MCF 10A (cell line): ENCODE results near the gene ZNF296. TPM values are rescaled to one million over a fixed set of nuclear protein-coding genes. Genes with fewer than 3 reads are reported as not detected.

Experiments used
- BruUV-seq: library from RNA; stranded (reverse); fragments of 400-500 nt; replicated peaks from 2 replicates; lab custom pipeline; 2021; lab: Mats Ljungman, UMichigan
- CTCF ChIA-PET: fragments of 300-600 bp; sonication (Branson Sonifier 250); formaldehyde crosslinking; extraction: SDS; loops from one replicate; lab custom pipeline; 2021; ENCODE audit warnings: antibody characterized with exemption, inconsistent platforms; lab: Yijun Ruan, JAX
- POLR2A ChIA-PET: fragments of 300-600, 350-650 bp; sonication (Branson Sonifier 250); formaldehyde crosslinking; extraction: SDS; loops from one replicate; lab custom pipeline; 2020; ENCODE audit warnings: antibody characterized with exemption, inconsistent platforms; lab: Yijun Ruan, JAX
- DNase-seq: peaks from one replicate; pipeline ENCODE4 v3.0.0-alpha.2; 2018; ENCODE audit not compliant: unreplicated experiment
- H3K27ac Mint-ChIP-seq: one replicate; pipeline ENCODE4 v1.8.0; 2022; ENCODE audit warnings: mild to moderate bottlenecking, low read depth, mixed read lengths; ENCODE audit not compliant: unreplicated experiment
- H3K27me3 Mint-ChIP-seq: one replicate; pipeline ENCODE4 v1.8.0; 2022; ENCODE audit warnings: mixed read lengths; ENCODE audit not compliant: insufficient read depth, unreplicated experiment
- H3K36me3 Mint-ChIP-seq: one replicate; pipeline ENCODE4 v1.8.0; 2022; ENCODE audit warnings: mild to moderate bottlenecking, moderate library complexity, mixed read lengths; ENCODE audit not compliant: insufficient read depth, unreplicated experiment
- H3K4me1 Mint-ChIP-seq: one replicate; pipeline ENCODE4 v1.8.0; 2022; ENCODE audit warnings: mixed read lengths; ENCODE audit not compliant: insufficient read depth, unreplicated experiment
- H3K4me3 Mint-ChIP-seq: one replicate; pipeline ENCODE4 v1.8.0; 2022; ENCODE audit warnings: mild to moderate bottlenecking, moderate library complexity, mixed read lengths; ENCODE audit not compliant: unreplicated experiment
- H3K9me3 Mint-ChIP-seq: one replicate; pipeline ENCODE4 v1.8.0; 2022; ENCODE audit warnings: mixed read lengths; ENCODE audit not compliant: unreplicated experiment
- intact Hi-C: fragments of 100-400 bp; cut with micrococcal nuclease; formaldehyde crosslinking; loops from 2 replicates; pipeline ENCODE4 v1.14.1; 2022
- total RNA-seq: library from RNA; stranded (reverse); gene quantifications from 2 replicates; pipeline ENCODE4 v1.2.3, GENCODE V29; 2022
- TF ChIP-seq, protein P1 (sequence below): fragments of 200-600 bp; IDR thresholded peaks from one replicate; pipeline ENCODE4 v1.8.0; 2022; ENCODE audit warnings: antibody characterized with exemption, mild to moderate bottlenecking; ENCODE audit not compliant: unreplicated experiment

Gene ZNF296
- total RNA-seq, 1 experiment from 2014 or later = 2.7 TPM

DNA sequence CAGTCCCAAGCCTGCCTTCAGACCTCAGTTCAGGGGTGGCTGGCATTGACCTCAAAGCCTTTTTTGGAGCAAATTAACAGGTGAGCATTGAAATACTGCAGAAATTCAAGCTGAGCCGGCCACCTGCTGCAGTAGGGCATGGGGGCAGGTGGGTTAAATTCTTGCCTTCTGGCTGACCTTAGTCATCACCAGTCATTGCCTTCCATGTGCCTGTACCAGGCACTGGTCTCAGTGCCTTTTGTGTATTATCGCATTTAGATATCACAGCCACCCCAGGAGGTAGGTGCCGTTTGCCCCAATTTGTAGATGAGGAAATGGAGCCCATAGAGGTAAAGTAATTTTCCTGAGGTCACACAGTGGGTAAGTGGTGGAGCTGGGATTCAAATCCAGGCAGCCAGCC lies 23.9 kb upstream of the ZNF296 start:
- Mint-ChIP-seq H3K9me3 (no peaks in the 10 kb centered on the region), H3K36me3 (peaks cover 6% of the 10 kb centered on the region), H3K4me3 (no peak overlapping the region), H3K27ac (no peak overlapping the region), H3K27me3 (no peaks in the 10 kb centered on the region), H3K4me1 (peaks cover 56% of the 10 kb centered on the region)
- TF ChIP-seq, protein P1, sequence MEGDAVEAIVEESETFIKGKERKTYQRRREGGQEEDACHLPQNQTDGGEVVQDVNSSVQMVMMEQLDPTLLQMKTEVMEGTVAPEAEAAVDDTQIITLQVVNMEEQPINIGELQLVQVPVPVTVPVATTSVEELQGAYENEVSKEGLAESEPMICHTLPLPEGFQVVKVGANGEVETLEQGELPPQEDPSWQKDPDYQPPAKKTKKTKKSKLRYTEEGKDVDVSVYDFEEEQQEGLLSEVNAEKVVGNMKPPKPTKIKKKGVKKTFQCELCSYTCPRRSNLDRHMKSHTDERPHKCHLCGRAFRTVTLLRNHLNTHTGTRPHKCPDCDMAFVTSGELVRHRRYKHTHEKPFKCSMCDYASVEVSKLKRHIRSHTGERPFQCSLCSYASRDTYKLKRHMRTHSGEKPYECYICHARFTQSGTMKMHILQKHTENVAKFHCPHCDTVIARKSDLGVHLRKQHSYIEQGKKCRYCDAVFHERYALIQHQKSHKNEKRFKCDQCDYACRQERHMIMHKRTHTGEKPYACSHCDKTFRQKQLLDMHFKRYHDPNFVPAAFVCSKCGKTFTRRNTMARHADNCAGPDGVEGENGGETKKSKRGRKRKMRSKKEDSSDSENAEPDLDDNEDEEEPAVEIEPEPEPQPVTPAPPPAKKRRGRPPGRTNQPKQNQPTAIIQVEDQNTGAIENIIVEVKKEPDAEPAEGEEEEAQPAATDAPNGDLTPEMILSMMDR = no peak
- POLR2A ChIA-PET = no interaction called here
- DNase-seq = no peak
- BruUV-seq = no TSS peak
- CTCF ChIA-PET = interaction anchor here (1.1 kb wide), 1 partner anchor 9 kb away, joined by 3 read pairs; no protein-coding TSS in a partner anchor
- intact Hi-C loops = no loop called here

DNA sequence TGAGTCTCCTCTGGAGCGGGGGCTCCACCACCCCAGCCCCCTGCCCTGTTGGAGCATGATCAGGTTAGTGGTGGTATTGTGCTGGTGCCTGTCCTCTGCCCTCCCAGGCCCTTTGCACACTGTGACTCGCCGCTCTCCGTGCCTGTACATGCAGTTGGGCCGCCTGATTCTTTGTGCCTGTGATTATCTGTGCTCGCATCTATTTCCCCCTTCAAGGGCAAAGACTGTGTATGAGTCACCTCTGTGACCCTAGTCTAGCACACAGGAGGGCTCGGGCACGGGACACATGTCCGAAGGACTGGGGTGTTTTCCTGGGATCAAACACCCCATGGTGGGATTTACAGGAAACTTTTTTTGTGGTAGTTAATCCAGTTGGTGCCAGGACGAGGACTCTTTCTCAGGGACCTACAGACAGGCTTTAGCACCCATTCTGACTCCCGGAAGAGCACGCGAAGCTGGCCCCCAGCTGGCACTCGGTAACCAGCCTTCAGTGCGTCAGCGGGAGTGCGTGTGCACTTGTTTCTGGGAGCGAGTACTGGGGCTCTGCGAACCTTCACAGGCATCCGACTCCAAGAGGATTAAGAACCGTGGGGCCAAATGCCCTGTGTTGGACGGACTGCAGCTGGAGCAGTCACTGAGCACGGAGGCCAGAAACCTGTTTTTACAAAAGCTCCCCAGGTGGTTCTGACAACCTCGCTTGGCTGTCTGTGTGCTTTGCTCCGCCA lies 23.4 kb upstream of the ZNF296 start:
- ChIA-PET POLR2A (interaction anchor here (1.2 kb wide), 1 partner anchor 21 kb away, joined by 4 read pairs; the partner anchor contains the start of gene GEMIN7), CTCF (interaction anchor here (0.7 to 1.1 kb wide), 2 partner anchors 10 to 14 kb away, joined by 3 read pairs; no protein-coding TSS in a partner anchor)
- H3K27ac Mint-ChIP-seq = peak overlapping the region; percentile 41
- H3K4me1 Mint-ChIP-seq = peaks cover 58% of the 10 kb centered on the region
- H3K36me3 Mint-ChIP-seq = peaks cover 6% of the 10 kb centered on the region
- no peaks in the 10 kb centered on the region for H3K27me3 Mint-ChIP-seq
- DNase-seq = no peak
- BruUV-seq = no TSS peak
- TF ChIP-seq, protein P1 = no peak
- intact Hi-C loops = loop anchor here (10.0 kb wide), 2 partner anchors 145 to 235 kb away; partner anchors contain the start of gene EXOC3L2
- no peaks in the 10 kb centered on the region for H3K9me3 Mint-ChIP-seq
- no peak overlapping the region for H3K4me3 Mint-ChIP-seq

DNA sequence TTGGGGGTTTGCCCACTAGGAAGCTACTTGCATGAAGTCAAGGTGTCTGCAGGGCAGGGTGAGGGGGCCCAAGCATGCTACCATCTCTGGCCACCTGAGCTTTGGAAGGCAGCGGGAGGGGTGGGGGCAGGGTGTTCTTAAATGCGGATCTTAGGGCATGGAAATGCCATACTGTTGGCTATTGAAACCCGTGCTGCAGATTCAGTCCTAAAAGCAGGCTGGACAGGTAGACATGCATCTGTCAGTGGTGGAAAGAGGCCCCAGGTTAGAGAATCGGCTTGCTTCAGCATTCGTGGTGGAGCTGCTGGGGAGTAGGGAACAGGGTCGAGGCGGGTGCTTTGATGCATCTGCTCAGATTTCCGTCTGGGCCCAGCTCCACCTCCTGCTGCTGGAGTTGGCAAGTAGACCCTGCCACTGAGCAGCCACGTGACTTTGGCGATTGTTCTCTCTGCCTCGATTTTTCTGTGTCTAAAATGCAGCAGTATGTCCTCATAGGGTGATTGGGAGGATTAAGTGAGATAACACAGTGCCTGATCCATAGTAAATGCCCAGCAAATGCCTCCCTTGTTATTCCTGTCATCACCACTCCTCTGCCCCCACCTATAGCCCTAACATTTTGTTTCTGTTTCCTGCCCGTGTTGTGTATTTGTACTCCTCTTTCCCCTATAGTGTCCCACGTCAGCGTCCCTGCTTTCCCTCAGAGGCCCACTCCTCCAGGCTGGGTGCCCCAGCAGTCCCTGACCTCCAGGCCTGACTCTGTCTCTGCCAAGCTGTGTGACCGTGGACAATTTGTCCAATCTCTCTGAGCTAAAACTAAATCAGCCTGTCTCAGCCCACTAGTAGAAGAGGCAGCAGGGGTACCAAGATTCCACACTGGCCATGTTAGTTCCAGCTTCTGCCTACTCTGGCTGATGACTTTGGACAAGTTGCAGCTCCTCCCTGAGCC lies 22.5 kb upstream of the ZNF296 start:
- Mint-ChIP-seq H3K9me3 (no peaks in the 10 kb centered on the region), H3K4me3 (peak overlapping the region; percentile 50), H3K27me3 (no peaks in the 10 kb centered on the region), H3K27ac (peak overlapping the region; percentile 65), H3K36me3 (peaks cover under 1% of the 10 kb centered on the region), H3K4me1 (peaks cover 56% of the 10 kb centered on the region)
- CTCF ChIA-PET = interaction anchor here (0.7 to 1.5 kb wide), 4 partner anchors 14 to 240 kb away, joined by 3 to 8 read pairs (median 3); no protein-coding TSS in a partner anchor
- DNase-seq = no peak
- intact Hi-C loops = loop anchor here (10.0 kb wide), 2 partner anchors 146 to 236 kb away; partner anchors contain the start of gene EXOC3L2
- TF ChIP-seq, protein P1 = no peak
- BruUV-seq = no TSS peak
- POLR2A ChIA-PET = interaction anchor here (0.6 to 1.2 kb wide), 9 partner anchors 9 to 80 kb away, joined by 3 to 4 read pairs (median 3); partner anchors contain the start of genes BLOC1S3, GEMIN7 and TRAPPC6A
